Stimulated activated CD8-positive, alpha-beta memory T cell treated with anti-CD3 and anti-CD28 coated beads, Interleukin-15, amount 100 ng/mL, for 48 hours (primary cell): ENCODE measurements around the gene KCNH8.
"Not testable (repeated sequence)": the region's sequence is repeated elsewhere in the genome, so short reads cannot be mapped to it uniquely, and the experiment has no call there.

Experiments used
- DNase-seq, 2 donors: peaks; one replicate each; pipeline ENCODE4 v3.0.0-alpha.2; 2020; ENCODE audit warnings: low read depth in 2 of 2

Gene KCNH8

DNA sequence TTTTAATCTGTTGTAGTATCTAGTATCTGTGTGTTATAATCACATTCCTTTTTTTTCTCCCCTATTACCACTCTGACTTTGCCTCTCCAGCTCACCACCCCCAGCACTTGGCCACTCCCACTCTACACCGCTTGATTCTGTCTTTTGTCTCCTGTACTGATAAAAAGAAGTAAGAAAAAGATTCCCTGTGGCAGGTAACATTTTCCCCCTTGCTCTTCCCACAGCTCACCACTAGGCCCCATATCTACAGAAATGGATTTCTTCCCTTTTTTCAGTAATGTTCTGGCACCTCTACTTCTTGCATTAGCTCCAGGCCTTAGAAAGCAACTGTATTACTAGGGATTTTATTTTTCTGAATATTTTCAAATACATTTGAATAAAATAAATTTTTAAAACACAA, 25.6 kb downstream of the KCNH8 start:
- DNase-seq: no peak

DNA sequence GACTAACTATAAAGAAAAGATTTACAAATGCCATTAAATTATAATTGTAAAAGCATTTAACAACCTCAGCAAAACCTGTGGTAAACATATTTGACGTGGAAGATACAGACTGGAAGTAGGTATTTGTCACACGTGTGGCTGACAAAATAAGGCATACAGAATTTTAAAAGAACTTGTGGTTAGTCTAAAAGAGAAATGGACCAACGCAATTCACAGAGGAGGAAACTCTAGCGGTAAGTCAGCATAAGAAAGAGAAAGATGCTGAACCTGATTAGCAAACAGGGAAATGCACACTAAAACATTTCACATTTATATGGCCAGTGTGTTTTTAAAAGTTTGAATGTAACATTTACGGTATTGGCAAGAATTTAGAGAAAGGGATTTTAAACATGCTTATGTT, 35.3 kb downstream of the KCNH8 start:
- no peak for DNase-seq

DNA sequence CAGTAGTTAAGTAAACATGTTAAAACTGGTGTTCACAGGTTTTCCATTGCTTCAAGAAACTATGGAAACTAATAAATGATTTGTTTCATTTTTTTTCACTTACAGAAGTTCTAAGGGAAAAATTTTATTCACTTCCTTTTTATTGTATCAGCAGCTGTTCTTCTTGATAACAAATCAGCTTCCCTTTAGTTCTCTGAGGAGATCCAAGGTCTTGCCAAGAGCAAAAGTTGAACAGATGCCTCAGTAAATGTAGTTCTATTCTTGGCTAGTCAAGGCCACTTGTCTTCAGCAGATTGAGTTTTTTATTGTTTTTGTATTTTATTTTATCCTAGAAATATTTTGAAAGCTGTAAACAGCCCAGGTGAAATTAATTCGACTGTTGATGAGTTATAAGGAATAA, 41.8 kb downstream of the KCNH8 start:
- DNase-seq: no peak

DNA sequence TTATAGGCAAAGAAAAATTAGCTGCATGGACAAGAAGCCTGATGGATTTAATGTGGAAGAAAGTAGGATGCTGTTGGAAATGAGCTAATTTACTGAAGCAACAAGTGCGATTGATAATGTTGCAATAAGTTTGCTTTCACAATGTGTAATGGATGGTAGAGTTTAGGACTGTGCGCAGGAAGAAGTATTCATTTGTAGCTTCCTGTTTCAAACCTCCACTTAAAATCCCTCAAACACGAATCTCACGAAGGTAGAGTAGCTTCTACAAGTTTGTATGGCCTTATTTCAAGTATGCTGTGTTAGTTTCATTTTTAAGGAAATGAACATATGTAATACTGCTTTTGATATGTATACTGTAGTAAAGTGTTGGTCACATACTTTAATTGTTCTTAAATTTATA, 42.3 kb downstream of the KCNH8 start:
- DNase-seq: no peak

DNA sequence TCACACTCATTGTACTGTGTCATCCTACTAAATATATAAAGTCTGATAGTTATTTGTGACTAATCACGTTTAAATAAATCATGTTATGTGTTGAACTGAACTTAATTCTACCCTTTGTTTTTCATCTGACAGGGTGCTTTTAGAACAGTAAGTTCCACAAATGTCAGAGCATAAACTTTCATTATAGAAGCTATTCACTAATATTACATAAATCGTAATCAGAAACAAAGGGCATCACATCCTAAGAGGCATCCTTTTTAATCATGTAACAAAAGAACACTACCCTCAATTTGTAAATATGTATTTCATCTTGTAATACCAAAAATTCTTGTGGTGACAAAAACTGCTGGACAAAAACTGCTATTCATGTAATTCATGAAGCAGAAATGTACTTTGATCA, 50.8 kb downstream of the KCNH8 start:
- DNase-seq: no peak

DNA sequence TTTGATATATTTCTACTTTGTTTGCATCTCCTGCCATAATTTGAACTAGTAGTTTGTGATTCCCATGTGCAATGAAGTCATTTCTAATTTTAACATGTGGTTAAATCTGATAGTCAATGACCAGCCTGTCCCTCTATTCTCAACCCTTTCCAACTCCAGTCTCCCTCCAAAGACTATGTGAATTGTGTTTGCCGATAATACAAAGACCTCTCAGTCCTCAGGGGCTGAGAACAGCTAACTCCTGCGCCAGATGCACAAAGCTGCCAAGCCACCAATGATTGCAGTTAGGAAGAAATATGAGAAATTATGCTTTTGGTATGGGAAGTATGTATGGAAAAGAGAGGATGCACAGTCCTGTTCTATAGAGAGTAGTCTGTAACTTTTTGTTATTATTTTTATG, 54.0 kb downstream of the KCNH8 start:
- no peak for DNase-seq

DNA sequence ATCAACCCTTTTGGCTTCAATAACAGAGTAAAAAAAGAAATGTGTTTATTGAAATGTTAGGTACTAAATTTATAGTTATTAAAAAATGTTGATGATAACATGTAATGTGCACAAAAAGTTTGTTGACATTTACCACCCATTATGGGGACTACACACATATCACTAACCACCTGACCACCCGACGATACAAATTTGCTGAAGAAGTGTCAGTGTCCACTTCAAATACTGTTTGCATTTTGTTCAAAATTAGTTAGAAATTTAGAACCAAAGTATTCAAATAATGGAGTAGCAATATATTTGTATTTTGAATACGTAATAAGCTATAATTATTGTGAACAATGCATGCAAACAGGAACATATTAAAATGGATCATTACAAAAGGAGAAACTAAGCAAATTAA, 54.4 kb downstream of the KCNH8 start:
- DNase-seq: no peak

DNA sequence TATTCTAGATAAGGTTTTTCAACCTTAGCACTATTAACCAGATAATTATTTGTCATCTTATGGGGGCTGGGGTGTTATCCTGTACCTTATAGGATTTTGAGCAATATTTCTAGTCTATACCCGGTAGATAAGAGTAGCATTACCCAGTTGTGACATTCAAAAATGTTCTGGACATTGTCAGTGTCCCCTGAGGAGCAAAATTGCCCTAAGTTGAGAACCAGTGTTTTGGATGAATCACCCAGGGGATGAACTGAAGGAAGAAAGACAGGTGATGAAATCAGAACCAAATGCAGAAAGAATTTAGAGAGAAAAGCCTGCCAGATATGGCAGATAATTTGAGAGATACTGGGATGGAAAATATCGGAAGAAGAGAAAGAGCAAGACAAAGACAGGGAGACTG, 58.2 kb downstream of the KCNH8 start:
- DNase-seq: no peak

DNA sequence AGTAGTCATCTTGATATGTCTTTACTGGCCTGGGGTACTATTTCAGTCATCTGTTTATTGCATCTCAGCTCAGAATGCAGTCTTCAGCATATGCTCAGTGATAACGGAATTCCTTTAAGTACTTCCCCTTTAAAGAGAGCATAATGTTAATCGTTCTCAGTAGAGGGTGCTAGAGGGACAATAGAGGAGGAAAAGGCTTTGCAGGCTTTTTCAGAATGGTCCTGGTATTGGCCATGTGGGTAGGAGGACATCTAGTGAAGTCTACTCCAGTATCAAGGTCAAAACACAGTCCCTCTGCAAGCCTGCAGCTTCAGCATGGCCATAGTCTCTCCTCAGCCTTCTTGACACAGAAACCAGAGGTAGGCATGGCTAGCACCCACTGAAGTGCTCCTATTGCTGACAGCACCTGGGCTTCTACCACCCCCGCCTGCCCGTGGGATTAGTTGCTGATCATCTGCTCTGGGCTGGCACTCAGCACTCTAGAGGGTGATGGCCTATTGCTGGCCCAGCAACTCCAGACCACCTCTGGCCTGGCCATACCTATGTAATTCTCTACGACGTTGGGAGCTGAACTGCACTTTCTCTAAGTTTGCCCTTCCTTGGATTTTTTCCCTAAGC, 65.4 kb downstream of the KCNH8 start:
- no peak for DNase-seq

DNA sequence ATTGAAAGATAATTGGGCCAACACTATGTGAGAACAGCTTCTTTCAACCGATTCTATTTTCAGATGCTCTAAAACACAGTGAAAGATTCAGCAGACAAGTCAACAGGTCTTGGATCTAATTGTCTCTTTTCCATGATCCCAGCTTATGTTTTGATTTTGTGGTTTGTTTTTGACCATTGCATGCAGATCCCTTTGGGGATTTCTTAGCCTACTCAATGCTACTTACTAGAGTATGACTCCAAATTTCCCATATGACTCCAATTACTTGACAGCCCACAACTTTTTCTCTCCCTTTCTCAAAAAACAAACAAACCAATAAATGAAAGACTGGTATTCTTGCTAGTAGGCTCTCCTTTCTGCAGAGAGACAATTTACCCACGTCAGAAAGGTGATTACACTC, 67.1 kb downstream of the KCNH8 start:
- no peak for DNase-seq

DNA sequence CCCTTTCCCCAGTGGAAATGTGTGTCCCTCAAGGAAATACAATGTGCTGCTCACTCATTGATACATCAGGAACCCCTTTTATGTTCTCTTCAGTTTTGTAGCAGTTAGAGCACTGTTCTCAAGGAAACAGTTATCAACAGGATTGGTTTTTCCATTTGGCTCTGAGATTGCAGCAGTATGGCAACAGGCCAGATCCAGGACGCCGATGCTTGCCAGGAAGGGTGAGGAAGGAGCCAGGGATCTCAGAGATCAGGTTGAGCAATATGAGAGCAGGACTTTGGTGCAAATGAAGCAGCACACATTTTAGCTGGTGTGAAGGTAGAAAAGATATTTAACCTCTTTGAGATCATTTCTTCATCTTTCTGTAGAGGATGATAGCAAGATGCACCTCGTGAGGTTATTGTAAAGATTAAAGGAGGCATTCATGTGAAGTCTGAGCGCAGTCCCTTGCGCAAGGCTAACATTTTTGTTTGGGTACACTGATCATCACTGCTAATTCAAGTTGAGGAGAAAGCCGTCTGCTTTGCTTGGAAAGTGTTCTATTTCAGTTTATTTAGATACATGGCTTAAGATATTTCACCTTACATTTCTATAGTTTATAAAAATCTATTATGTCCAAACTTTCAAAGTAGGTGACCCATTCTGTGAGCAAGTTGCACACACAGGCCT, 68.5 kb downstream of the KCNH8 start:
- DNase-seq: no peak

DNA sequence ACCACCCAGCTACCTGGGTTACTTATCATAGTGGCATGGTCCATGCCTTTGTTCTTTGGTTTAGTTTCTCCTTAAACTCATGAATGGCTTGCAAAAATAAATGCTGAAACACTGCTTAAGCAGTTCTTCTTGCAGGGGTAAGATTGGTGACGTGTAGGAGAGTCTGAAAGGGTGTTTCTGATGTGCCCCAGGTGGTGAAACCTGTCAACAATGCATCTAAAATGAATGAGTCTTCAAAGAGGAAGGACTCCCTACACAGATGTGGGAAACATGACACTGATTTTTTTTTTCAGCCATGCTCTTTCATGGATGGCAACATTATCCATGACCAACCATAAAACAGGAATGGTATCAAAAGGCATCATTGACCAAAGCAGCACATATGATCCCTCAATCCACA, 72.0 kb downstream of the KCNH8 start:
- DNase-seq: no peak

DNA sequence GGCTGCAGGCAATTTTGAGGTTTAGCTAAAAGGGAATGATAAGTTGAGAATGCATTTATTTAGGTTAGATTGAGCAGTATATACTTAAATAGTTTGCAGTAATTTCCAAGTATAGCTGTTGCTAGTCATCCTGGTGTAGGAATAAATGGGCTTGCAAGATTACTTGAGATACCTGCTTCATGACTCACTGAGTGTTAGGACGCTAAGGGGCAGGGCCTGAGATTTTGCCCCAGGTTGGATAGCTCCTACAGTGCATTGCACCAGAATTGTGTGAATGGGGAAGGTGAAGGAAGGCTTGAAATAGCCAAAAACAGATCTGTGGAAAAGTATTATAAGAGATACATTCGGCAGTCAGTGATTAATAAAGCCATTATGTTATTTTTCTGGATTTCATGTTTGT, 72.8 kb downstream of the KCNH8 start:
- DNase-seq: no peak

DNA sequence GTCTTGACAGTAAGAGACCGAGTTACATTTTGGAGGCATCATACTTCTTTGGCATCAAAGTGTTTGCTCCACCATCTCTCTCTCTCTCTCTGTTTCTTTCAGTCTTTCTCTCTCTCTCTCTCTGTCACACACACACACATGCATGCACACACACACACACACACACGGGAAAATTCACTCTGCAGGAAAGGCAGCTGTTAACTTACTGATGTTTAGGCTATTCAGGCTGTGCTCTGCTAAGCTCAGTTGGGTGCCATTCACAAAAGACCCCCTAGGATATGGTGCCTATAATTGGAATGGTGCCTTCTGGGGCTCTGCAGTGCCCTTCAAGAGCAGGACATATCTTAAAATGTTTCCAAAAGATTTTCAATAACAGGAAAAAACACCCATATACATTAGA, 78.2 kb downstream of the KCNH8 start:
- no peak for DNase-seq

DNA sequence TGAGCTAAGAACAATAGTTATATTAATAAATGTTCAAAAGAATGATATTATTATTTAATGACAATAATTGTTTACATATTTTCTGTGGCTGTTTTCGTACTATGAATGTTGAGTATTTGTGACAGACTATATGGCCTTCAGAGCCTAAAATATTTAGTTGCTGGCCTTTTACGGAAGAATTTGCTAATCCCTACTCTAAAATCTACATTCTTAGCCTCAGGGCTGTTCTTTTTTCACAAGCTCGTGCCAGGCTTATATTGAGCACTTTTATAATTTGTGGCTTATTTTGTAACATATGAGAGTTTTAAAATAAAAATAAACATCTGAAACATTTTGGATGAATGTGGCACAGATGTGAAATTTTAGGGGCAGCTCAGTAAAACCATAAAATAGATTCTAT, 79.9 kb downstream of the KCNH8 start:
- no peak for DNase-seq

DNA sequence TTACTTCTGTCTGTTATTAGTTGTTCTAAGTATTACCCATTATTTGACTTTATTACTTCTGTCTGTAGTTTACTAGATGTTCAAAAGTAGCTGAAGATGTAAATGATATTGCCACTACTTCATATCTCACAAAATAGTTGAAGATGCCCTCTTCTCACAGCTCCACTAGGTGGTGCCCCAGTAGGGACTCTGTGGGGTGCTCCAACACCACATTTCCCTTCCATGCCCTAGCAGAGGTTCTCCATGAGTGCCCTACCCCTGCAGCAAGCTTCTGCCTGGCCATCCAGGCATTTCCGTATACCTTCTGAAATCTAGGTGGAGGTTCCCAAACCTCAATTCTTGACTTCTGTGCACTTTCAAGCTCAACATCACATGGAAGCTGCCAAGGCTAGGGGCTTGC, 80.8 kb downstream of the KCNH8 start:
- DNase-seq: no peak

DNA sequence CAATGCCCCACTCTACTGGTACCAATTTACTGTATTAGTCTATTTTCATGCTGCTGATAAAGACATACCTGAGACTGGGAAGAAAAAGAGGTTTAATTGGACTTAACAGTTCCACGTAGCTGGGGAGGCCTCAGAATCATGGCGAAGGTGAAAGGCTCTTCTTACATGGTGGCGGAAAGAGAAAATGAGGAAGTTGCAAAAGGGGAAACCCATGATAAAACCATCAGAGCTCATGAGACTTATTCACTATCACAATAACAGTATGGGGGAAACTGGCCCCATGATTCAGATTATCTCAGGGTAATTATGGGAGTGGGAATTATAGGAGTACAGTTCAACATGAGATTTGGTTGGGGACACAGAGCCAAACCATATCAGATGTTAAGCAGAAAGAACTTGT, 81.6 kb downstream of the KCNH8 start:
- DNase-seq: not testable (repeated sequence)

DNA sequence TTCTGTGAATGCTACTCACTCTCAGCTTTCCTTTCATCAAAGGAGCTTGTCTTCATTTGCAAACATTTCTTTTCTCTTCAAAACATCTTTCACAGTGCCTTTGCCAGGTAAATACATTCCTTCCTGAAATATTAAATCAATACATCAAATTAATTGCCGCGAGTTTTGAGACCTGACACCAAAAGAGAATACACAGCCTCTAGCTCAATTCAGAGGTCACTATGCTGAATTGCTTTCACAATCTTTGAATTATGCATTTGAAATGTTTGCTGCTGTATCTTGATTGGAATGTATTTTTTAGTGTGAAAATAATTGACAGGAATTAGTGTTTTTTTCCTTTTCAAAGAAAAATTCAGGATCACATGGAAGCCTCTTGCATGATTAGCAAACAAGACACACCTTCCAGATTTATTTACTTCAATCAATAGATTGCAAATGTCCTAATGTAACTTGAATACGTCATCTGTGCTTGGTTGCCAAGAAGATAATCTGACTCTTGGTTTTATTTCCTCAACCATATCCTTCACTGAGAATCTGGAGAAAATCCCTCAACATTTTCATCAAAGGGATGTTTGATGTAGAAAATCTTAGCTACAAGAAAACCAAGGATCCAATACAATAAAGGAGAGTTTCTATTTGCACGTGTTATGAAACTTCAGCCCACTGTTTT, 83.6 kb downstream of the KCNH8 start:
- no peak for DNase-seq

DNA sequence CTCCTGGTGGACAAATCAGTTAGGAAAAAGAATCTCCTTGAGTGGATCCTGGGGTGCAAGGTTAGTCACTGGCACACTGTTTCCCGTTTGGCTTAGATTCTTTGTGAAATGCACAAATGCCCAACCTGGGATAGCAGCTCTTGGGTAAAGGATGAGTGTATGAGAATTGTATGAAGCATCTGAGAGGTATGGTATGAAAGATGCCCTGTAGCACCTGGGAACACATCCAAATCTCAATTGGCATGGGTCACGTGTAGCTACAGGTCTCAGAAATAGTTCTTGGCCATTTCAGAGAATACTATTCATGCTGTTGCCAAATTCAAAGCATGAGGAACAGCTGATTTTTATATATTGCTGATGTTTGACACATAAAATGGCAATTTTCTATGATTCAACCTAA, 84.3 kb downstream of the KCNH8 start:
- no peak for DNase-seq

DNA sequence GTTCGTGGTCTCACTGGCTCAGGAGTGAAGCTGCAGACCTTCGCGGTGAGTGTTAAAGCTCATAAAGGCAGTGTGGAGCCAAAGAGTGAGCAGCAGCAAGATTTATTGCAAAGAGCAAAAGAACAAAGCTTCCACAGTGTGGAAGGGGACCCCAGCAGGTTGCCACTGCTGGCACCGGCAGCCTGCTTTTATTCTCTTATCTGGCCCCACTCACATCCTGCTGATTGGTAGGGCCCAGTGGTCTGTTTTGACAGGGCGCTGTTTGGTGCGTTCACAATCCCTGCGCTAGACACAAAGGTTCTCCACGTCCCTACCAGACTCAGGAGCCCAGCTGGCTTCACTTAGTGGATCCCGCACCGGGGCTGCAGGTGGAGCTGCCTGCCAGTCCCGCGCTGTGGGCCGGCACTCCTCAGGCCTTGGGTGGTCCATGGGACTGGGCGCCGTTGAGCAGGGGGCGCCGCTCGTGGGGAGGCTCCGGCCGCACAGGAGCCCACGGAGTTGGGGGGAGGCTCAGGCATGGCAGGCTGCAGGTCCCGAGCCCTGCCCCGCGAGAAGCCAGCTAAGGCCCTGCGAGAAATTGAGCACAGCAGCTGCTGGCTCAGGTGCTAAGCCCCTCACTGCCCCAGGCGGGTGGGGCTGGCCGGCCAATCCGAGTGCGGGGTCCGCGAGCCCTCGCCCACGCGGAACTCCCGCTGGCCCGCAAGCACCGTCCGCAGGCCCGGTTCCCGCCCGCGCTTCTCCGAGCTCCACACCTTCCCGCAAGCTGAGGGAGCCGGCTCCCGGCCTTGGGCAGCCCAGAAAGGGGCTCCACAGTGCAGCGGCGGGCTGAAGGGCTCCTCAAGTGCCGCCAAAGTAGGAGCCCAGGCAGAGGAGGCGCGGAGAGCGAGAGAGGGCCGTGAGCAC, 85.8 kb downstream of the KCNH8 start:
- not testable (repeated sequence) for DNase-seq

DNA sequence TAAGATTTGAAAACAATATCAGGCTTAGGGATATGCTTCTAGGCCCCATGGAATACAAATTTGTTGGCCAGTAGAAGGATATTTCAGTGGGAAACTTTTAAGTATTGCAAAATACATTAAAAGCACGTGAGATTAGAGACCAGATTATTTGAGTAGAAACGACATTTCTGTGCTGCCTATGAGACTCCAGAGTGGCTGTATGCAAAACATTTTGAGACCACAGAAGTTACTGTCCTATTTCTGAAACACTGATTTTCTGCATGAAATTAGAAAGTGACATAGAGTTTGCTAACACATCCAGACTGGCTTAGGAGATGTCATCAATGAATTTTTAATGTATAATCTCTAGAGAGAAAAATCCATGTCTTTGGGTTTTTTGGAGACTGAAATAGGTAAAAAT, 99.8 kb downstream of the KCNH8 start:
- no peak for DNase-seq

DNA sequence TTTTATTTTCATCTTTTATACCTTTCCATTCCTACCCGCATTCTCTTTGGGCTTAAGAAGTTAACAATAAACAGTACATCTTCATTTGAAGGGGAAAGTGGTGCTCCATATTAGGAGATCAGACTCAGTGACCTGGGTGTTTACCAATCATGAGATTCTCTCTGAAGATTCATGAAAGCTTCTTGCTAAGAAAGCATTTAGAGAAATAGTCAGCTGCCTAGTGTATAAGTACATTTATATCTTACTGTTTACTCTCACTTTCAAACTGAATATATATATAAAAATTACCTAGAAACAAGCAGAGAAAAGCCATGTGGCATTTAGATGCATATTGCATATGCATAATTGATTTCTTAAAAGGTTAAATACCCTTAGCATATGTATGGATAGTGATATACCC, 100.5 kb downstream of the KCNH8 start:
- no peak for DNase-seq
